HG02938 (cell line): ENCODE results near the gene MOV10L1.
"Not testable (repeated sequence)": the region's sequence is repeated elsewhere in the genome, so short reads cannot be mapped to it uniquely, and the experiment has no call there.

Source experiments
- ATAC-seq: cut with Tn5 transposase; IDR thresholded peaks from one replicate; pipeline ENCODE4 v1.9.1; 2021; ENCODE audit warnings: mild to moderate bottlenecking, moderate library complexity; ENCODE audit not compliant: unreplicated experiment

The MOV10L1 gene

GRCh38 chr22:50151571-50152537 is 62.0 kb downstream of the MOV10L1 start:
- ATAC-seq, result no peak

GRCh38 chr22:50153056-50153755 is 63.4 kb downstream of the MOV10L1 start:
- no peak for ATAC-seq

- no peak for ATAC-seq
Measured at GRCh38 chr22:50153756-50154140, 63.9 kb downstream of the MOV10L1 start.

- ATAC-seq, result no peak
Measured at GRCh38 chr22:50157709-50158375, 68.0 kb downstream of the MOV10L1 start.

- ATAC-seq, result no peak
Measured at GRCh38 chr22:50160947-50161346, 71.1 kb downstream of the MOV10L1 start.

GRCh38 chr22:50161508-50162390 is 71.9 kb downstream of the MOV10L1 start:
- ATAC-seq, result no peak

- no peak for ATAC-seq
Measured at GRCh38 chr22:50162391-50162956, 72.7 kb downstream of the MOV10L1 start.

GRCh38 chr22:50165436-50166123 is 75.8 kb downstream of the MOV10L1 start:
- ATAC-seq, result no peak

- no peak for ATAC-seq
Measured at GRCh38 chr22:50167689-50168489, 78.1 kb downstream of the MOV10L1 start.

GRCh38 chr22:50168490-50169180 is 78.8 kb downstream of the MOV10L1 start:
- ATAC-seq, result not testable (repeated sequence)

GRCh38 chr22:50169181-50169759 is 79.5 kb downstream of the MOV10L1 start:
- ATAC-seq, result no peak

- ATAC-seq, result no peak
Measured at GRCh38 chr22:50169774-50170341, 80.1 kb downstream of the MOV10L1 start.

GRCh38 chr22:50170453-50171318 is 80.9 kb downstream of the MOV10L1 start, which contains the start of gene PANX2:
TSS of gene PANX2 (plus strand) at chr22:50170731. CDS start at chr22:50170731, 0 bp downstream.
- ATAC-seq, result no peak

GRCh38 chr22:50171319-50171964 is 81.6 kb downstream of the MOV10L1 start:
- no peak for ATAC-seq

- no peak for ATAC-seq
Measured at GRCh38 chr22:50171965-50172421, 82.2 kb downstream of the MOV10L1 start.
